H1 (cell line): ENCODE measurements around the gene ST8SIA4. TPM values are rescaled to one million over a fixed set of nuclear protein-coding genes. Genes with fewer than 3 reads are reported as not detected.

ENCODE experiments used
- CTCF ChIA-PET: fragments of 300-600 bp; sonication (Branson Sonifier 250); formaldehyde crosslinking; loops from one replicate; lab custom pipeline; 2021; ENCODE audit not compliant: partially characterized antibody; lab: Charles Lee
- POLR2A ChIA-PET: fragments of 300-600 bp; sonication (Branson Sonifier 250); formaldehyde crosslinking; loops from one replicate; lab custom pipeline; 2021; ENCODE audit warnings: inconsistent platforms; ENCODE audit not compliant: partially characterized antibody; lab: Charles Lee
- DNase-seq, 2 experiments: peaks; one replicate each; pipeline versions ENCODE4 v3.0.0 to v3.0.0-alpha.2; 2010 to 2022; ENCODE audit warnings: low spot score in 2 of 2, low read depth in 1 of 2, mixed read lengths in 1 of 2
- FAIRE-seq: peaks from 2 replicates; lab custom pipeline; 2011; peaks lifted over from hg19 to GRCh38; lab: Jason Lieb, UNC
- H2AFZ ChIP-seq: 2 replicates; pipeline ENCODE4 v1.8.1; 2012; ENCODE audit warnings: low read length, inconsistent platforms
- H2AK5ac ChIP-seq: 2 replicates; pipeline ENCODE4 v1.6.1; 2013; ENCODE audit warnings: low read depth, low read length
- H2BK120ac ChIP-seq: replicated peaks from 2 replicates; pipeline ENCODE3; 2013; ENCODE audit warnings: low read depth, low read length, inconsistent platforms
- H2BK12ac ChIP-seq: 2 replicates; pipeline ENCODE4 v1.6.1; 2013; ENCODE audit warnings: low read depth, low read length
- H2BK15ac ChIP-seq: 2 replicates; pipeline ENCODE4 v1.6.1; 2013; ENCODE audit warnings: low read length
- H2BK20ac ChIP-seq: 2 replicates; pipeline ENCODE4 v1.6.1; 2013; ENCODE audit warnings: low read length
- H2BK5ac ChIP-seq: 2 replicates; pipeline ENCODE4 v1.6.1; 2013; ENCODE audit warnings: low read depth, low read length
- H3K14ac ChIP-seq: 2 replicates; pipeline ENCODE4 v1.6.1; 2013; ENCODE audit warnings: inconsistent platforms; ENCODE audit not compliant: insufficient read length
- H3K18ac ChIP-seq: 2 replicates; pipeline ENCODE4 v1.6.1; 2013; ENCODE audit warnings: low read length; ENCODE audit errors: extremely low read depth
- H3K23ac ChIP-seq: 2 replicates; pipeline ENCODE4 v1.6.1; 2013; ENCODE audit warnings: inconsistent platforms; ENCODE audit not compliant: insufficient read length
- H3K23me2 ChIP-seq: 2 replicates; pipeline ENCODE4 v1.6.1; 2013; ENCODE audit warnings: low read depth, low read length
- H3K27ac ChIP-seq: 2 replicates; pipeline ENCODE4 v1.6.1; 2011; ENCODE audit warnings: low read depth, low read length, inconsistent platforms
- H3K27me3 ChIP-seq, 4 experiments: replicated peaks in 1 of 4; 1 replicate in 1 of 4; 2 replicates in 3 of 4; pipeline versions ENCODE4 v1.6.1 to v1.8.1; 2011 to 2013; ENCODE audit warnings: low read length in 3 of 4, mild to moderate bottlenecking in 3 of 4, inconsistent platforms in 2 of 4, mixed read lengths in 2 of 4, moderate library complexity in 1 of 4; ENCODE audit not compliant: control insufficient read depth in 3 of 4, insufficient read depth in 3 of 4; ENCODE audit errors: extremely low read depth in 1 of 4
- H3K36me3 ChIP-seq, 4 experiments: 2 replicates each; pipeline versions ENCODE4 v1.6.1 to v1.8.1; 2011 to 2013; ENCODE audit warnings: mild to moderate bottlenecking in 4 of 4, low read length in 3 of 4, moderate library complexity in 2 of 4, control low read depth in 1 of 4, inconsistent platforms in 1 of 4; ENCODE audit not compliant: insufficient read depth in 4 of 4, control insufficient read depth in 2 of 4
- H3K4ac ChIP-seq: replicated peaks from 2 replicates; pipeline ENCODE3; 2013; ENCODE audit warnings: low read length, low read depth, mixed read lengths, inconsistent platforms; ENCODE audit not compliant: insufficient read length
- H3K4me1 ChIP-seq, 4 experiments: replicated peaks in 1 of 4; 1 replicate in 1 of 4; 2 replicates in 3 of 4; pipeline versions ENCODE4 v1.6.1 to v1.8.1; 2011 to 2013; ENCODE audit warnings: low read length in 3 of 4, inconsistent platforms in 2 of 4, mixed read lengths in 1 of 4; ENCODE audit not compliant: insufficient read depth in 4 of 4, control insufficient read depth in 3 of 4
- H3K4me2 ChIP-seq, 2 experiments: 2 replicates each; pipeline versions ENCODE4 v1.6.1 to v1.8.1; 2011 to 2013; ENCODE audit warnings: low read depth in 2 of 2, low read length in 2 of 2, control low read depth in 1 of 2, inconsistent platforms in 1 of 2, mild to moderate bottlenecking in 1 of 2; ENCODE audit not compliant: insufficient read depth in 1 of 2
- H3K4me3 ChIP-seq, 4 experiments: fragments of 200-600, 300-600 bp in 1 of 4; sonication (generic), shearing (Covaris generic), sonication (Bioruptor Twin) in 1 of 4; 2 replicates each; pipeline versions ENCODE4 v1.5.1 to v1.8.1; 2011 to 2016; ENCODE audit warnings: low read length in 4 of 4, low read depth in 3 of 4, control low read depth in 2 of 4, inconsistent platforms in 2 of 4, mild to moderate bottlenecking in 2 of 4, mixed read lengths in 1 of 4, moderate library complexity in 1 of 4; ENCODE audit not compliant: insufficient read depth in 2 of 4; ENCODE audit errors: extremely low read depth in 1 of 4
- H3K56ac ChIP-seq: replicated peaks from 2 replicates; pipeline ENCODE3; 2013; ENCODE audit warnings: low read depth, mild to moderate bottlenecking, mixed read lengths, low read length, inconsistent platforms; ENCODE audit not compliant: insufficient read length
- H3K79me1 ChIP-seq: 2 replicates; pipeline ENCODE4 v1.6.1; 2013; ENCODE audit warnings: low read depth, low read length, control low read depth
- H3K79me2 ChIP-seq, 2 experiments: 2 replicates each; pipeline versions ENCODE4 v1.6.1 to v1.8.1; 2012 to 2013; ENCODE audit warnings: low read length in 2 of 2, mild to moderate bottlenecking in 2 of 2, inconsistent platforms in 1 of 2; ENCODE audit not compliant: insufficient read depth in 2 of 2, control insufficient read depth in 1 of 2
- H3K9ac ChIP-seq, 4 experiments: replicated peaks in 1 of 4; 1 replicate in 1 of 4; 2 replicates in 3 of 4; pipeline versions ENCODE4 v1.6.1 to v1.8.1; 2011 to 2013; ENCODE audit warnings: low read depth in 3 of 4, low read length in 3 of 4, control low read depth in 2 of 4, mild to moderate bottlenecking in 2 of 4, moderate library complexity in 2 of 4, inconsistent platforms in 1 of 4; ENCODE audit errors: extremely low read depth in 1 of 4
- H3K9me3 ChIP-seq, 2 experiments: 2 replicates each; pipeline versions ENCODE4 v1.6.1 to v1.8.1; 2012 to 2013; ENCODE audit warnings: mild to moderate bottlenecking in 2 of 2, moderate library complexity in 2 of 2, control low read depth in 1 of 2, inconsistent platforms in 1 of 2, low read depth in 1 of 2, low read length in 1 of 2, mixed read lengths in 1 of 2; ENCODE audit not compliant: insufficient read depth in 2 of 2
- H4K20me1 ChIP-seq, 2 experiments: replicated peaks in 1 of 2; 2 replicates each; pipeline versions ENCODE3 to v1.8.1; 2011 to 2013; ENCODE audit warnings: inconsistent platforms in 2 of 2, low read length in 2 of 2, mild to moderate bottlenecking in 1 of 2; ENCODE audit not compliant: insufficient read depth in 2 of 2, control insufficient read depth in 1 of 2
- H4K5ac ChIP-seq: 2 replicates; pipeline ENCODE4 v1.6.1; 2013; ENCODE audit warnings: low read length, low read depth, mixed read lengths, inconsistent platforms; ENCODE audit not compliant: insufficient read length
- H4K8ac ChIP-seq: 2 replicates; pipeline ENCODE4 v1.8.0; 2013; ENCODE audit warnings: mild to moderate bottlenecking, moderate library complexity, low read length, inconsistent platforms; ENCODE audit not compliant: insufficient read depth; ENCODE audit errors: extremely low read depth
- H4K91ac ChIP-seq: replicated peaks from 2 replicates; pipeline ENCODE3; 2013; ENCODE audit warnings: low read length, mixed read lengths, inconsistent platforms; ENCODE audit not compliant: insufficient read length
- BCL11A ChIP-seq, 2 experiments: IDR thresholded peaks; one replicate each; pipeline ENCODE4 v1.6.1; 2011; ENCODE audit warnings: low read depth in 2 of 2, low read length in 2 of 2, mild to moderate bottlenecking in 2 of 2
- CBX5 ChIP-seq: fragments of 300-800, 300-1000 bp; sonication (generic); IDR thresholded peaks from 2 replicates; pipeline ENCODE4 v1.7.1; 2016; ENCODE audit warnings: antibody characterized with exemption, low read length, low read depth
- CHD1 ChIP-seq: IDR thresholded peaks from 2 replicates; pipeline ENCODE4 v1.6.1; 2012; ENCODE audit warnings: low read depth, low read length, improper control_type of control experiment
- EGR1 ChIP-seq: IDR thresholded peaks from 2 replicates; pipeline ENCODE4 v1.6.1; 2011; ENCODE audit warnings: low read depth, low read length, borderline replicate concordance
- EZH2 ChIP-seq: fragments of 200-600 bp; sonication (generic); IDR thresholded peaks from 2 replicates; pipeline ENCODE4 v1.7.1; 2012; ENCODE audit warnings: low read depth, mild to moderate bottlenecking, moderate library complexity, low read length, inconsistent platforms; ENCODE audit not compliant: severe bottlenecking
- KDM5A ChIP-seq: fragments of 200-600 bp; IDR thresholded peaks from 2 replicates; pipeline ENCODE4 v1.7.1; 2012; ENCODE audit warnings: mild to moderate bottlenecking, low read length, inconsistent platforms, mixed read lengths
- POLR2AphosphoS5 ChIP-seq: IDR thresholded peaks from 2 replicates; pipeline ENCODE4 v1.6.1; 2011; ENCODE audit warnings: low read depth, low read length
- TAF1 ChIP-seq: IDR thresholded peaks from 2 replicates; pipeline ENCODE4 v1.6.1; 2011; ENCODE audit warnings: mild to moderate bottlenecking, low read depth, low read length
- TAF7 ChIP-seq: optimal IDR thresholded peaks from 2 replicates; pipeline ENCODE3; 2011; ENCODE audit warnings: low read depth, mild to moderate bottlenecking, inconsistent platforms, low read length, moderate library complexity, borderline replicate concordance
- TEAD4 ChIP-seq: IDR thresholded peaks from 2 replicates; pipeline ENCODE4 v1.6.1; 2012; ENCODE audit warnings: low read depth, low read length, inconsistent platforms, mixed read lengths
- WGBS, 2 experiments: shearing (Covaris generic) in 1 of 2; methylation state at CpG; one replicate each; pipeline versions ENCODE4 v1.1.6 to v1.1.7; 2013 to 2015; ENCODE audit warnings: low lambda C conversion rate in 2 of 2, mixed read lengths in 2 of 2, inconsistent platforms in 1 of 2, low coverage in 1 of 2, missing lambda C conversion rate in 1 of 2; ENCODE audit not compliant: insufficient replicate concordance in 2 of 2, insufficient coverage in 1 of 2, insufficient read length in 1 of 2; ENCODE audit errors: extremely low coverage in 1 of 2, missing lambda C conversion rate in 1 of 2; 5-methylcytosine and 5-hydroxymethylcytosine counted together
- polyA plus RNA-seq, 7 experiments: library from polyadenylated mRNA; depleted of rRNA in 3 of 7; stranded (reverse) in 5 of 7; unstranded in 2 of 7; fragments of >200 nt in 5 of 7; fragments of 200-250 nt in 2 of 7; gene quantifications; 1 replicate in 5 of 7; 2 replicates in 1 of 7; 4 replicates in 1 of 7; pipeline versions ENCODE4 v1.2.1 to v1.2.3, GENCODE V29; 2011 to 2013; ENCODE audit warnings: missing spikeins in 2 of 7, mixed read lengths in 2 of 7
- total RNA-seq: library from RNA; stranded (reverse); fragmentation: NEBNext Ultra II Directional; extraction: Animal tissue kit (Norgen Biotek cat#: 25700); gene quantifications from 2 replicates; pipeline ENCODE4 v1.2.1, GENCODE V29; 2021
- TF ChIP-seq, protein P1 (sequence below): IDR thresholded peaks from 2 replicates; pipeline ENCODE4 v1.6.1; 2011; ENCODE audit warnings: low read length, improper control_type of control experiment
- TF ChIP-seq, protein P2 (sequence below): IDR thresholded peaks from 2 replicates; pipeline ENCODE4 v1.6.1; 2012; ENCODE audit warnings: low read length, inconsistent platforms

Gene ST8SIA4
- total and polyA plus RNA-seq, 2 of the 8 experiments (the other 6 are each of a cell fraction or from before 2014, with no cell fraction given) = 0.08 to 0.50 TPM

DNA sequence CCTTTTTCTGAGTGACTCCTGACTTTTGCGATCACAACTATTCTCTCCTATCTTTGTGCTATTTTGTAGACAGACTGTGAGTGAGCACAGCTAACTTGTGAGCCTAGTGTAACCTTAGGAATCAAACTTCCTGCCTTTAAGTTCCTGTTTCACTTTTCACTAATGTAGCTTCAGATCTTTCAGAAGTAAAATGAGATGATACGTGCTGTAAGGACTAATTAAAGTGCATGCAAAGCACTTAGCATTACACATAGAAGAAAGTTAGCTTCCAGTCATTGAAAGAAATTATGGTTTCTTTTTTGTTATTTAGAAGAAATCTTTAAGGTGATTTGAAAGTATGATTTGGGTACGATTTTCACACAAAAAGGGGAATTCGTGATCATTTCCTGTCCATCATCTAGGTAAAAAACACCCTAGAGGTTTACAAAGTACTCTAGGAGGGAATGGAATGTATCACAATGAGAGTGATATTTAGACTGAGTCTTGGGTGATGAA, 122.7 kb downstream of the ST8SIA4 start:
- Histone ChIP-seq H3K56ac (no peak overlapping the region), H3K9me3 (peaks cover 0 to 5% of the 10 kb centered on the region in 2 experiments; a peak in 2 of 4 replicates), H2BK120ac (no peak overlapping the region), H3K4ac (no peak overlapping the region), H3K4me3 (no peak overlapping the region), H2AK5ac (no peak overlapping the region), H2BK5ac (no peak overlapping the region), H2BK15ac (no peak overlapping the region), H3K79me1 (no peaks in the 10 kb centered on the region), H3K23ac (no peak overlapping the region), H4K8ac (no peak overlapping the region), H3K79me2 (no peaks in the 10 kb centered on the region), H3K36me3 (no peaks in the 10 kb centered on the region), H3K27ac (no peak overlapping the region), H3K4me2 (no peak overlapping the region), H3K9ac (no peak overlapping the region), H2BK20ac (no peak overlapping the region), H3K4me1 (no peaks in the 10 kb centered on the region), H2BK12ac (no peak overlapping the region), H3K27me3 (no peaks in the 10 kb centered on the region), H3K23me2 (no peaks in the 10 kb centered on the region), H3K14ac (no peak overlapping the region), H4K5ac (no peak overlapping the region), H3K18ac (no peak overlapping the region), H2AFZ (peak overlapping the region; percentile 57), H4K91ac (no peak overlapping the region), H4K20me1 (no peaks in the 10 kb centered on the region)
- ChIA-PET CTCF (interaction anchor here (0.5 to 1.8 kb wide), 3 partner anchors 8 to 120 kb away, joined by 3 to 6 read pairs (median 5); no protein-coding TSS in a partner anchor), POLR2A (no interaction called here)
- DNase-seq (no peak), FAIRE-seq (no peak)
- 96% methylated on average over 4 of the region's 4 CpGs; no CpG with 5 or more reads in 1 of the 2 experiments for WGBS, 2 experiments
- TF ChIP-seq POLR2AphosphoS5 = no peak
- no peak for TF ChIP-seq TEAD4
- no peak for TF ChIP-seq CHD1
- TF ChIP-seq BCL11A (IDR thresholded peaks at IDR 0.05; ENCODE audit: low read depth in 2 of 2, low read length in 2 of 2) = no peak
- TF ChIP-seq, protein P1, sequence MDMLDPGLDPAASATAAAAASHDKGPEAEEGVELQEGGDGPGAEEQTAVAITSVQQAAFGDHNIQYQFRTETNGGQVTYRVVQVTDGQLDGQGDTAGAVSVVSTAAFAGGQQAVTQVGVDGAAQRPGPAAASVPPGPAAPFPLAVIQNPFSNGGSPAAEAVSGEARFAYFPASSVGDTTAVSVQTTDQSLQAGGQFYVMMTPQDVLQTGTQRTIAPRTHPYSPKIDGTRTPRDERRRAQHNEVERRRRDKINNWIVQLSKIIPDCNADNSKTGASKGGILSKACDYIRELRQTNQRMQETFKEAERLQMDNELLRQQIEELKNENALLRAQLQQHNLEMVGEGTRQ = no peak
- TF ChIP-seq, protein P2, sequence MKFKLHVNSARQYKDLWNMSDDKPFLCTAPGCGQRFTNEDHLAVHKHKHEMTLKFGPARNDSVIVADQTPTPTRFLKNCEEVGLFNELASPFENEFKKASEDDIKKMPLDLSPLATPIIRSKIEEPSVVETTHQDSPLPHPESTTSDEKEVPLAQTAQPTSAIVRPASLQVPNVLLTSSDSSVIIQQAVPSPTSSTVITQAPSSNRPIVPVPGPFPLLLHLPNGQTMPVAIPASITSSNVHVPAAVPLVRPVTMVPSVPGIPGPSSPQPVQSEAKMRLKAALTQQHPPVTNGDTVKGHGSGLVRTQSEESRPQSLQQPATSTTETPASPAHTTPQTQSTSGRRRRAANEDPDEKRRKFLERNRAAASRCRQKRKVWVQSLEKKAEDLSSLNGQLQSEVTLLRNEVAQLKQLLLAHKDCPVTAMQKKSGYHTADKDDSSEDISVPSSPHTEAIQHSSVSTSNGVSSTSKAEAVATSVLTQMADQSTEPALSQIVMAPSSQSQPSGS = no peak
- TF ChIP-seq TAF7 = no peak
- no peak for TF ChIP-seq TAF1
- TF ChIP-seq CBX5 = no peak
- no peak for TF ChIP-seq EZH2
- no peak for TF ChIP-seq EGR1
- no peak for TF ChIP-seq KDM5A
